ENCODE measurements around the gene PCF11.

- TF ChIP-seq POLR2A (IDR thresholded peaks at IDR 0.05) = no peak
- TF ChIP-seq CTCF (IDR thresholded peaks at IDR 0.05) = no peak
- TF ChIP-seq EP300 (IDR thresholded peaks at IDR 0.05) = no peak
These were observed 62.2 kb downstream of the PCF11 start for GRCh38 chr11:83219095-83219494.

All from sigmoid colon (tissue), 4 donors.